ENCODE results near the gene PTPRK.

Gene PTPRK

GRCh38 chr6:128079021-128079420 is 441.4 kb downstream of the PTPRK start:
- no peaks in the 10 kb centered on the region for H3K27me3 ChIP-seq (ENCODE audit: control insufficient read depth, insufficient read depth, low read length, poor library complexity, severe bottlenecking)
- H3K27ac ChIP-seq (ENCODE audit: insufficient read depth, low read depth, low read length, poor library complexity, severe bottlenecking) = no peak overlapping the region
- H3K4me1 ChIP-seq (ENCODE audit: control insufficient read depth, insufficient read depth, low read length) = no peaks in the 10 kb centered on the region
- WGBS, 2 experiments = 91 to 96% methylated on average over 4 of the region's 4 CpGs
- H3K4me3 ChIP-seq (ENCODE audit: insufficient read depth, low read depth, low read length) = no peak overlapping the region
- no peaks in the 10 kb centered on the region for H3K9me3 ChIP-seq (ENCODE audit: control insufficient read depth, low read length)
- H3K36me3 ChIP-seq (ENCODE audit: control insufficient read depth, insufficient read depth, low read length) = no peaks in the 10 kb centered on the region

- no peaks in the 10 kb centered on the region for H3K4me1 ChIP-seq (ENCODE audit: control insufficient read depth, insufficient read depth, low read length)
- H3K36me3 ChIP-seq (ENCODE audit: control insufficient read depth, insufficient read depth, low read length) = no peaks in the 10 kb centered on the region
- no peak overlapping the region for H3K4me3 ChIP-seq (ENCODE audit: insufficient read depth, low read depth, low read length)
- no CpG with 5 or more reads among the region's 2 CpGs for whole genome bisulfite sequencing, 2 experiments
- H3K27me3 ChIP-seq (ENCODE audit: control insufficient read depth, insufficient read depth, low read length, poor library complexity, severe bottlenecking) = no peaks in the 10 kb centered on the region
- no peak overlapping the region for H3K27ac ChIP-seq (ENCODE audit: insufficient read depth, low read depth, low read length, poor library complexity, severe bottlenecking)
- no peaks in the 10 kb centered on the region for H3K9me3 ChIP-seq (ENCODE audit: control insufficient read depth, low read length)
These were observed 442.1 kb downstream of the PTPRK start for GRCh38 chr6:128078276-128078675.

- no peak overlapping the region for H3K4me3 ChIP-seq (ENCODE audit: insufficient read depth, low read depth, low read length)
- H3K9me3 ChIP-seq (ENCODE audit: control insufficient read depth, low read length) = no peaks in the 10 kb centered on the region
- WGBS, 2 experiments = 80% methylated on average over 1 of the region's 1 CpG; no CpG with 5 or more reads in 1 of the 2 experiments
- H3K4me1 ChIP-seq (ENCODE audit: control insufficient read depth, insufficient read depth, low read length) = no peaks in the 10 kb centered on the region
- no peak overlapping the region for H3K27ac ChIP-seq (ENCODE audit: insufficient read depth, low read depth, low read length, poor library complexity, severe bottlenecking)
- H3K36me3 ChIP-seq (ENCODE audit: control insufficient read depth, insufficient read depth, low read length) = no peaks in the 10 kb centered on the region
- H3K27me3 ChIP-seq (ENCODE audit: control insufficient read depth, insufficient read depth, low read length, poor library complexity, severe bottlenecking) = no peaks in the 10 kb centered on the region
These were observed 443.6 kb downstream of the PTPRK start for GRCh38 chr6:128076843-128077242.

- Histone ChIP-seq H3K27ac (ENCODE audit: insufficient read depth, low read depth, low read length, poor library complexity, severe bottlenecking) (no peak overlapping the region), H3K36me3 (ENCODE audit: control insufficient read depth, insufficient read depth, low read length) (no peaks in the 10 kb centered on the region), H3K27me3 (ENCODE audit: control insufficient read depth, insufficient read depth, low read length, poor library complexity, severe bottlenecking) (no peaks in the 10 kb centered on the region), H3K4me3 (ENCODE audit: insufficient read depth, low read depth, low read length) (no peak overlapping the region), H3K9me3 (ENCODE audit: control insufficient read depth, low read length) (no peaks in the 10 kb centered on the region), H3K4me1 (ENCODE audit: control insufficient read depth, insufficient read depth, low read length) (no peaks in the 10 kb centered on the region)
- WGBS, 2 experiments = 92% methylated on average over 2 of the region's 2 CpGs
These were observed 445.8 kb downstream of the PTPRK start for GRCh38 chr6:128074567-128074966.

- no peak overlapping the region for H3K27ac ChIP-seq (ENCODE audit: insufficient read depth, low read depth, low read length, poor library complexity, severe bottlenecking)
- H3K4me1 ChIP-seq (ENCODE audit: control insufficient read depth, insufficient read depth, low read length) = no peaks in the 10 kb centered on the region
- H3K36me3 ChIP-seq (ENCODE audit: control insufficient read depth, insufficient read depth, low read length) = no peaks in the 10 kb centered on the region
- 100% methylated on average over 1 of the region's 1 CpG; no CpG with 5 or more reads in 1 of the 2 experiments for WGBS, 2 experiments
- no peaks in the 10 kb centered on the region for H3K9me3 ChIP-seq (ENCODE audit: control insufficient read depth, low read length)
- no peaks in the 10 kb centered on the region for H3K27me3 ChIP-seq (ENCODE audit: control insufficient read depth, insufficient read depth, low read length, poor library complexity, severe bottlenecking)
- no peak overlapping the region for H3K4me3 ChIP-seq (ENCODE audit: insufficient read depth, low read depth, low read length)
These were observed 447.0 kb downstream of the PTPRK start for GRCh38 chr6:128073389-128073788.

GRCh38 chr6:128071212-128071611 is 449.2 kb downstream of the PTPRK start:
- H3K9me3 ChIP-seq (ENCODE audit: control insufficient read depth, low read length) = no peaks in the 10 kb centered on the region
- no peak overlapping the region for H3K4me3 ChIP-seq (ENCODE audit: insufficient read depth, low read depth, low read length)
- peaks cover 7% of the 10 kb centered on the region for H3K4me1 ChIP-seq (ENCODE audit: control insufficient read depth, insufficient read depth, low read length)
- H3K27ac ChIP-seq (ENCODE audit: insufficient read depth, low read depth, low read length, poor library complexity, severe bottlenecking) = no peak overlapping the region
- 94 to 95% methylated on average over 3 of the region's 3 CpGs for WGBS, 2 experiments
- H3K36me3 ChIP-seq (ENCODE audit: control insufficient read depth, insufficient read depth, low read length) = no peaks in the 10 kb centered on the region
- H3K27me3 ChIP-seq (ENCODE audit: control insufficient read depth, insufficient read depth, low read length, poor library complexity, severe bottlenecking) = no peaks in the 10 kb centered on the region

GRCh38 chr6:128070406-128070805 is 450.0 kb downstream of the PTPRK start:
- H3K9me3 ChIP-seq (ENCODE audit: control insufficient read depth, low read length) = no peaks in the 10 kb centered on the region
- no peaks in the 10 kb centered on the region for H3K36me3 ChIP-seq (ENCODE audit: control insufficient read depth, insufficient read depth, low read length)
- WGBS, 2 experiments = 60 to 65% methylated on average over 3 of the region's 3 CpGs
- no peaks in the 10 kb centered on the region for H3K27me3 ChIP-seq (ENCODE audit: control insufficient read depth, insufficient read depth, low read length, poor library complexity, severe bottlenecking)
- no peak overlapping the region for H3K27ac ChIP-seq (ENCODE audit: insufficient read depth, low read depth, low read length, poor library complexity, severe bottlenecking)
- no peak overlapping the region for H3K4me3 ChIP-seq (ENCODE audit: insufficient read depth, low read depth, low read length)
- H3K4me1 ChIP-seq (ENCODE audit: control insufficient read depth, insufficient read depth, low read length) = peaks cover 7% of the 10 kb centered on the region

GRCh38 chr6:128069188-128069587 is 451.2 kb downstream of the PTPRK start:
- Histone ChIP-seq H3K4me1 (ENCODE audit: control insufficient read depth, insufficient read depth, low read length) (peaks cover 7% of the 10 kb centered on the region), H3K9me3 (ENCODE audit: control insufficient read depth, low read length) (no peaks in the 10 kb centered on the region), H3K4me3 (ENCODE audit: insufficient read depth, low read depth, low read length) (no peak overlapping the region), H3K36me3 (ENCODE audit: control insufficient read depth, insufficient read depth, low read length) (no peaks in the 10 kb centered on the region), H3K27ac (ENCODE audit: insufficient read depth, low read depth, low read length, poor library complexity, severe bottlenecking) (no peak overlapping the region), H3K27me3 (ENCODE audit: control insufficient read depth, insufficient read depth, low read length, poor library complexity, severe bottlenecking) (no peaks in the 10 kb centered on the region)
- WGBS, 2 experiments = 100% methylated on average over 1 of the region's 2 CpGs; no CpG with 5 or more reads in 1 of the 2 experiments

GRCh38 chr6:128068119-128068479 is 452.3 kb downstream of the PTPRK start:
- no peak overlapping the region for H3K27ac ChIP-seq (ENCODE audit: insufficient read depth, low read depth, low read length, poor library complexity, severe bottlenecking)
- no peak overlapping the region for H3K4me3 ChIP-seq (ENCODE audit: insufficient read depth, low read depth, low read length)
- peaks cover 7% of the 10 kb centered on the region for H3K4me1 ChIP-seq (ENCODE audit: control insufficient read depth, insufficient read depth, low read length)
- no peaks in the 10 kb centered on the region for H3K9me3 ChIP-seq (ENCODE audit: control insufficient read depth, low read length)
- no peaks in the 10 kb centered on the region for H3K36me3 ChIP-seq (ENCODE audit: control insufficient read depth, insufficient read depth, low read length)
- WGBS, 2 experiments = 92 to 97% methylated on average over 5 of the region's 5 CpGs
- no peaks in the 10 kb centered on the region for H3K27me3 ChIP-seq (ENCODE audit: control insufficient read depth, insufficient read depth, low read length, poor library complexity, severe bottlenecking)

GRCh38 chr6:128067446-128068118 is 452.8 kb downstream of the PTPRK start:
- no peaks in the 10 kb centered on the region for H3K9me3 ChIP-seq (ENCODE audit: control insufficient read depth, low read length)
- H3K4me1 ChIP-seq (ENCODE audit: control insufficient read depth, insufficient read depth, low read length) = peaks cover 7% of the 10 kb centered on the region
- no peak overlapping the region for H3K27ac ChIP-seq (ENCODE audit: insufficient read depth, low read depth, low read length, poor library complexity, severe bottlenecking)
- H3K36me3 ChIP-seq (ENCODE audit: control insufficient read depth, insufficient read depth, low read length) = no peaks in the 10 kb centered on the region
- H3K27me3 ChIP-seq (ENCODE audit: control insufficient read depth, insufficient read depth, low read length, poor library complexity, severe bottlenecking) = no peaks in the 10 kb centered on the region
- whole genome bisulfite sequencing, 2 experiments = 94 to 95% methylated on average over 11 of the region's 11 CpGs
- no peak overlapping the region for H3K4me3 ChIP-seq (ENCODE audit: insufficient read depth, low read depth, low read length)

- Histone ChIP-seq H3K27ac (ENCODE audit: insufficient read depth, low read depth, low read length, poor library complexity, severe bottlenecking) (no peak overlapping the region), H3K4me1 (ENCODE audit: control insufficient read depth, insufficient read depth, low read length) (peaks cover 7% of the 10 kb centered on the region)
- WGBS, 2 experiments = 87 to 100% methylated on average over 2 to 3 of the region's 3 CpGs
These were observed 455.3 kb downstream of the PTPRK start for GRCh38 chr6:128065072-128065471.

More at GRCh38 chr6:128065072-128065471, 455.3 kb downstream of the PTPRK start:
- no peaks in the 10 kb centered on the region for H3K27me3 ChIP-seq (ENCODE audit: control insufficient read depth, insufficient read depth, low read length, poor library complexity, severe bottlenecking)
- no peaks in the 10 kb centered on the region for H3K9me3 ChIP-seq (ENCODE audit: control insufficient read depth, low read length)
- H3K4me3 ChIP-seq (ENCODE audit: insufficient read depth, low read depth, low read length) = no peak overlapping the region
- no peaks in the 10 kb centered on the region for H3K36me3 ChIP-seq (ENCODE audit: control insufficient read depth, insufficient read depth, low read length)
